GM23338 (cell line): ENCODE data around the gene MANEAL. TPM values are rescaled to one million over a fixed set of nuclear protein-coding genes. Genes with fewer than 3 reads are reported as not detected.

ENCODE experiments used
- ATAC-seq: fragments of 200-7000 bp; cut with Tn5 transposase; 3 replicates; pipeline ENCODE4 v1.9.1; 2020
- DNase-seq: peaks from one replicate; pipeline ENCODE4 v3.0.0-alpha.2; 2015; ENCODE audit warnings: low spot score
- H2AFZ ChIP-seq: fragments of 200-600 bp; sonication (generic); 2 replicates; pipeline ENCODE4 v1.8.0; 2016; ENCODE audit warnings: antibody characterized with exemption, mild to moderate bottlenecking, moderate library complexity
- H3F3A ChIP-seq: fragments of 200-600 bp; sonication (generic); replicated peaks from 2 replicates; pipeline ENCODE4 v1.8.0; 2017; ENCODE audit warnings: antibody characterized with exemption, mixed run types, low read depth
- H3K27ac ChIP-seq: fragments of 200-600 bp; sonication (generic); 2 replicates; pipeline ENCODE4 v1.6.1; 2016; ENCODE audit warnings: low read depth
- H3K27me3 ChIP-seq: fragments of 200-600 bp; sonication (generic); 2 replicates; pipeline ENCODE4 v1.8.0; 2016; ENCODE audit warnings: mild to moderate bottlenecking, mixed run types, moderate library complexity; ENCODE audit not compliant: insufficient read depth
- H3K36me3 ChIP-seq: fragments of 200-600 bp; sonication (generic); 2 replicates; pipeline ENCODE4 v1.8.0; 2016; ENCODE audit warnings: mild to moderate bottlenecking; ENCODE audit not compliant: insufficient read depth
- H3K4me1 ChIP-seq: fragments of 200-600 bp; sonication (generic); 2 replicates; pipeline ENCODE4 v1.8.0; 2016; ENCODE audit warnings: mild to moderate bottlenecking, moderate library complexity; ENCODE audit not compliant: insufficient read depth
- H3K4me2 ChIP-seq: fragments of 200-600 bp; sonication (generic); 2 replicates; pipeline ENCODE4 v1.7.1; 2017; ENCODE audit warnings: mixed run types
- H3K4me3 ChIP-seq: fragments of 200-600 bp; sonication (generic); 2 replicates; pipeline ENCODE4 v1.6.1; 2016; ENCODE audit warnings: mixed run types
- H3K79me2 ChIP-seq: fragments of 200-600 bp; sonication (generic); replicated peaks from 2 replicates; pipeline ENCODE4 v1.8.0; 2017; ENCODE audit warnings: mild to moderate bottlenecking; ENCODE audit not compliant: insufficient read depth
- H3K9me2 ChIP-seq: fragments of 200-600 bp; sonication (generic); 2 replicates; pipeline ENCODE4 v1.8.0; 2017; ENCODE audit not compliant: insufficient read depth
- H4K20me1 ChIP-seq: fragments of 200-600 bp; sonication (generic); replicated peaks from 2 replicates; pipeline ENCODE4 v1.8.0; 2017; ENCODE audit warnings: mild to moderate bottlenecking; ENCODE audit not compliant: insufficient read depth
- H3K27ac Mint-ChIP-seq: 2 replicates; pipeline ENCODE4 v1.8.0; 2020; ENCODE audit warnings: inconsistent platforms, mild to moderate bottlenecking, moderate library complexity, mixed read lengths
- H3K27me3 Mint-ChIP-seq: 3 replicates; pipeline ENCODE4 v1.8.0; 2022; ENCODE audit warnings: low read depth, mild to moderate bottlenecking, moderate library complexity, mixed read lengths, inconsistent platforms; ENCODE audit not compliant: insufficient read depth, poor library complexity
- H3K36me3 Mint-ChIP-seq: 3 replicates; pipeline ENCODE4 v1.8.0; 2021; ENCODE audit warnings: low read depth, mild to moderate bottlenecking, inconsistent platforms, moderate library complexity, mixed read lengths
- H3K4me1 Mint-ChIP-seq: 3 replicates; pipeline ENCODE4 v1.8.0; 2020; ENCODE audit warnings: mild to moderate bottlenecking, inconsistent platforms, mixed read lengths
- H3K4me3 Mint-ChIP-seq: 3 replicates; pipeline ENCODE4 v1.8.0; 2021; ENCODE audit warnings: moderate library complexity, mild to moderate bottlenecking, inconsistent platforms, mixed read lengths
- H3K9me3 Mint-ChIP-seq: 3 replicates; pipeline ENCODE4 v1.8.0; 2020; ENCODE audit warnings: moderate library complexity, mild to moderate bottlenecking, inconsistent platforms, mixed read lengths
- CREB1 ChIP-seq: fragments of 250-450 bp; sonication (Bioruptor Pico); IDR thresholded peaks from 2 replicates; pipeline ENCODE4 v1.5.0; 2020; ENCODE audit warnings: low read depth, mild to moderate bottlenecking, moderate library complexity
- EZH2 ChIP-seq: fragments of 200-600 bp; sonication (generic); IDR thresholded peaks from one replicate; pipeline ENCODE4 v1.8.0; 2017; ENCODE audit warnings: antibody characterized with exemption, mild to moderate bottlenecking, low read depth; ENCODE audit not compliant: unreplicated experiment
- EZH2phosphoT487 ChIP-seq: fragments of 200-600 bp; sonication (generic); IDR thresholded peaks from one replicate; pipeline ENCODE4 v1.8.1; 2018; ENCODE audit warnings: antibody characterized with exemption; ENCODE audit not compliant: unreplicated experiment
- JUNB ChIP-seq: IDR thresholded peaks from one replicate; pipeline ENCODE4 v1.6.1; 2016; ENCODE audit warnings: antibody characterized with exemption; ENCODE audit not compliant: unreplicated experiment
- NANOG ChIP-seq: IDR thresholded peaks from 2 replicates; pipeline ENCODE4 v1.6.1; 2016; ENCODE audit warnings: antibody characterized with exemption, borderline replicate concordance
- POLR2AphosphoS5 ChIP-seq: IDR thresholded peaks from 2 replicates; pipeline ENCODE4 v1.6.1; 2016; ENCODE audit warnings: antibody characterized with exemption, low read depth
- STAT1 ChIP-seq: IDR thresholded peaks from one replicate; pipeline ENCODE4 v1.6.1; 2016; ENCODE audit warnings: antibody characterized with exemption; ENCODE audit not compliant: unreplicated experiment
- ZNF114 ChIP-seq: fragments of 250-450 bp; sonication (Bioruptor Pico); IDR thresholded peaks from 2 replicates; pipeline ENCODE4 v1.5.0; 2020; ENCODE audit warnings: mild to moderate bottlenecking, moderate library complexity
- ZNF331 ChIP-seq: fragments of 250-450 bp; sonication (Bioruptor Pico); IDR thresholded peaks from 2 replicates; pipeline ENCODE4 v1.5.0; 2020; ENCODE audit warnings: low read depth, mild to moderate bottlenecking, moderate library complexity
- polyA plus RNA-seq: library from polyadenylated mRNA; unstranded; fragments of >200 nt; fragmentation: Nextera tagmentation; extraction: Ambion mirVana; gene quantifications from 2 replicates; pipeline ENCODE4 v1.2.1, GENCODE V29; 2016
- total RNA-seq: library from RNA; depleted of rRNA; stranded (reverse); fragments of >200 nt; shearing (Covaris generic); gene quantifications from 2 replicates; pipeline ENCODE4 v1.2.3, GENCODE V29; 2014
- TF ChIP-seq, protein P1 (sequence below), 2 experiments: fragments of 200-600 bp in 1 of 2; sonication (generic) in 1 of 2; conservative IDR thresholded peaks; 2 replicates each; pipeline versions ENCODE4 v1.5.1 to v1.6.1; 2016 to 2017; ENCODE audit warnings: antibody characterized with exemption in 2 of 2, low read depth in 2 of 2, mild to moderate bottlenecking in 2 of 2, moderate library complexity in 1 of 2
- TF ChIP-seq, protein P2 (sequence below): fragments of 250-450 bp; sonication (Bioruptor Pico); IDR thresholded peaks from 2 replicates; pipeline ENCODE4 v1.5.0; 2020; ENCODE audit warnings: mild to moderate bottlenecking, moderate library complexity
- TF ChIP-seq, protein P3 (sequence below): IDR thresholded peaks from 2 replicates; pipeline ENCODE4 v1.6.1; 2016; ENCODE audit warnings: antibody characterized with exemption
- TF ChIP-seq, protein P4 (sequence below): IDR thresholded peaks from one replicate; pipeline ENCODE4 v1.6.1; 2018; ENCODE audit warnings: antibody characterized with exemption; ENCODE audit not compliant: unreplicated experiment

MANEAL gene
- total and polyA plus RNA-seq, 2 experiments from 2014 or later: 2.3 to 8.1 TPM

DNA sequence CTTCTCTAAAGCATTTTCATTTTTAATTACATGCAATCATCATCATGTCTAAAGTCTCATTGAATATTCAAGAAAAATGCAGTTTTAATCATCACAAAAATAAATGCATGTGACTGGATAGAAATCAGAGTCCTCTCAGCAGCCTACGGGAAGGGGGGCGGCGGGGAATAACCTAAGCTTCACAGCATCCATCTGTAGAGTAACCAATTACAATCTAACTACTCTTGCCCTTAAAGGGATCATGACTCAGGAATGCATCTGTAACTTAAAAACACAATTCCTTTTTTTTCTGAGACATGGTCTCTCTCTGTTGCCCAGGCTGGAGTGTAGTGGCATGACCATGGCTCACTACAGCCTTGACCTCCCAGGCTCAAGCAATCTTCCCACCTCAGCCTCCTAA, 43.1 kb downstream of the MANEAL start:
- H3K4me1 ChIP-seq: no peaks in the 10 kb centered on the region
- no peak overlapping the region for H3K4me3 Mint-ChIP-seq
- H3F3A ChIP-seq: no peaks in the 10 kb centered on the region
- no peak overlapping the region for H3K4me3 ChIP-seq
- H3K27ac ChIP-seq: no peak overlapping the region
- no peaks in the 10 kb centered on the region for H3K9me2 ChIP-seq
- H3K36me3 ChIP-seq: peaks cover 40% of the 10 kb centered on the region
- no peak overlapping the region for H3K4me2 ChIP-seq
- H4K20me1 ChIP-seq: peaks cover 3% of the 10 kb centered on the region; the same call in 1 of the 2 replicates
- H3K27me3 ChIP-seq: no peaks in the 10 kb centered on the region
- H3K27ac Mint-ChIP-seq: no peak overlapping the region
- peaks cover 46% of the 10 kb centered on the region for H3K36me3 Mint-ChIP-seq
- no peaks in the 10 kb centered on the region for H3K9me3 Mint-ChIP-seq
- H2AFZ ChIP-seq: no peak overlapping the region
- no peak for TF ChIP-seq JUNB
- no peak for TF ChIP-seq STAT1
- TF ChIP-seq ZNF114 (CRISPR knock-in tag): no peak
- TF ChIP-seq ZNF331 (CRISPR knock-in tag): no peak
- no peak for TF ChIP-seq CREB1 (CRISPR knock-in tag)
- TF ChIP-seq EZH2phosphoT487: no peak
- no peak for TF ChIP-seq POLR2AphosphoS5
- TF ChIP-seq, protein P1, sequence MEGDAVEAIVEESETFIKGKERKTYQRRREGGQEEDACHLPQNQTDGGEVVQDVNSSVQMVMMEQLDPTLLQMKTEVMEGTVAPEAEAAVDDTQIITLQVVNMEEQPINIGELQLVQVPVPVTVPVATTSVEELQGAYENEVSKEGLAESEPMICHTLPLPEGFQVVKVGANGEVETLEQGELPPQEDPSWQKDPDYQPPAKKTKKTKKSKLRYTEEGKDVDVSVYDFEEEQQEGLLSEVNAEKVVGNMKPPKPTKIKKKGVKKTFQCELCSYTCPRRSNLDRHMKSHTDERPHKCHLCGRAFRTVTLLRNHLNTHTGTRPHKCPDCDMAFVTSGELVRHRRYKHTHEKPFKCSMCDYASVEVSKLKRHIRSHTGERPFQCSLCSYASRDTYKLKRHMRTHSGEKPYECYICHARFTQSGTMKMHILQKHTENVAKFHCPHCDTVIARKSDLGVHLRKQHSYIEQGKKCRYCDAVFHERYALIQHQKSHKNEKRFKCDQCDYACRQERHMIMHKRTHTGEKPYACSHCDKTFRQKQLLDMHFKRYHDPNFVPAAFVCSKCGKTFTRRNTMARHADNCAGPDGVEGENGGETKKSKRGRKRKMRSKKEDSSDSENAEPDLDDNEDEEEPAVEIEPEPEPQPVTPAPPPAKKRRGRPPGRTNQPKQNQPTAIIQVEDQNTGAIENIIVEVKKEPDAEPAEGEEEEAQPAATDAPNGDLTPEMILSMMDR (conservative IDR thresholded peaks at IDR 0.05; ENCODE audit: low read depth in 2 of 2): no peak
- TF ChIP-seq, protein P2, sequence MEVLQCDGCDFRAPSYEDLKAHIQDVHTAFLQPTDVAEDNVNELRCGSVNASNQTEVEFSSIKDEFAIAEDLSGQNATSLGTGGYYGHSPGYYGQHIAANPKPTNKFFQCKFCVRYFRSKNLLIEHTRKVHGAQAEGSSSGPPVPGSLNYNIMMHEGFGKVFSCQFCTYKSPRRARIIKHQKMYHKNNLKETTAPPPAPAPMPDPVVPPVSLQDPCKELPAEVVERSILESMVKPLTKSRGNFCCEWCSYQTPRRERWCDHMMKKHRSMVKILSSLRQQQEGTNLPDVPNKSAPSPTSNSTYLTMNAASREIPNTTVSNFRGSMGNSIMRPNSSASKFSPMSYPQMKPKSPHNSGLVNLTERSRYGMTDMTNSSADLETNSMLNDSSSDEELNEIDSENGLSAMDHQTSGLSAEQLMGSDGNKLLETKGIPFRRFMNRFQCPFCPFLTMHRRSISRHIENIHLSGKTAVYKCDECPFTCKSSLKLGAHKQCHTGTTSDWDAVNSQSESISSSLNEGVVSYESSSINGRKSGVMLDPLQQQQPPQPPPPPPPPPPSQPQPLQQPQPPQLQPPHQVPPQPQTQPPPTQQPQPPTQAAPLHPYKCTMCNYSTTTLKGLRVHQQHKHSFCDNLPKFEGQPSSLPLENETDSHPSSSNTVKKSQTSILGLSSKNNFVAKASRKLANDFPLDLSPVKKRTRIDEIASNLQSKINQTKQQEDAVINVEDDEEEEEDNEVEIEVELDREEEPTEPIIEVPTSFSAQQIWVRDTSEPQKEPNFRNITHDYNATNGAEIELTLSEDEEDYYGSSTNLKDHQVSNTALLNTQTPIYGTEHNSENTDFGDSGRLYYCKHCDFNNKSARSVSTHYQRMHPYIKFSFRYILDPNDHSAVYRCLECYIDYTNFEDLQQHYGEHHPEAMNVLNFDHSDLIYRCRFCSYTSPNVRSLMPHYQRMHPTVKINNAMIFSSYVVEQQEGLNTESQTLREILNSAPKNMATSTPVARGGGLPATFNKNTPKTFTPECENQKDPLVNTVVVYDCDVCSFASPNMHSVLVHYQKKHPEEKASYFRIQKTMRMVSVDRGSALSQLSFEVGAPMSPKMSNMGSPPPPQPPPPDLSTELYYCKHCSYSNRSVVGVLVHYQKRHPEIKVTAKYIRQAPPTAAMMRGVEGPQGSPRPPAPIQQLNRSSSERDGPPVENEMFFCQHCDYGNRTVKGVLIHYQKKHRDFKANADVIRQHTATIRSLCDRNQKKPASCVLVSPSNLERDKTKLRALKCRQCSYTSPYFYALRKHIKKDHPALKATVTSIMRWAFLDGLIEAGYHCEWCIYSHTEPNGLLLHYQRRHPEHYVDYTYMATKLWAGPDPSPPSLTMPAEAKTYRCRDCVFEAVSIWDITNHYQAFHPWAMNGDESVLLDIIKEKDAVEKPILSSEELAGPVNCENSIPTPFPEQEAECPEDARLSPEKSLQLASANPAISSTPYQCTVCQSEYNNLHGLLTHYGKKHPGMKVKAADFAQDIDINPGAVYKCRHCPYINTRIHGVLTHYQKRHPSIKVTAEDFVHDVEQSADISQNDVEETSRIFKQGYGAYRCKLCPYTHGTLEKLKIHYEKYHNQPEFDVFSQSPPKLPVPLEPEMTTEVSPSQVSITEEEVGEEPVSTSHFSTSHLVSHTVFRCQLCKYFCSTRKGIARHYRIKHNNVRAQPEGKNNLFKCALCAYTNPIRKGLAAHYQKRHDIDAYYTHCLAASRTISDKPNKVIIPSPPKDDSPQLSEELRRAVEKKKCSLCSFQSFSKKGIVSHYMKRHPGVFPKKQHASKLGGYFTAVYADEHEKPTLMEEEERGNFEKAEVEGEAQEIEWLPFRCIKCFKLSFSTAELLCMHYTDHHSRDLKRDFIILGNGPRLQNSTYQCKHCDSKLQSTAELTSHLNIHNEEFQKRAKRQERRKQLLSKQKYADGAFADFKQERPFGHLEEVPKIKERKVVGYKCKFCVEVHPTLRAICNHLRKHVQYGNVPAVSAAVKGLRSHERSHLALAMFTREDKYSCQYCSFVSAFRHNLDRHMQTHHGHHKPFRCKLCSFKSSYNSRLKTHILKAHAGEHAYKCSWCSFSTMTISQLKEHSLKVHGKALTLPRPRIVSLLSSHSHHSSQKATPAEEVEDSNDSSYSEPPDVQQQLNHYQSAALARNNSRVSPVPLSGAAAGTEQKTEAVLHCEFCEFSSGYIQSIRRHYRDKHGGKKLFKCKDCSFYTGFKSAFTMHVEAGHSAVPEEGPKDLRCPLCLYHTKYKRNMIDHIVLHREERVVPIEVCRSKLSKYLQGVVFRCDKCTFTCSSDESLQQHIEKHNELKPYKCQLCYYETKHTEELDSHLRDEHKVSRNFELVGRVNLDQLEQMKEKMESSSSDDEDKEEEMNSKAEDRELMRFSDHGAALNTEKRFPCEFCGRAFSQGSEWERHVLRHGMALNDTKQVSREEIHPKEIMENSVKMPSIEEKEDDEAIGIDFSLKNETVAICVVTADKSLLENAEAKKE (CRISPR knock-in tag): no peak
- TF ChIP-seq, protein P3, sequence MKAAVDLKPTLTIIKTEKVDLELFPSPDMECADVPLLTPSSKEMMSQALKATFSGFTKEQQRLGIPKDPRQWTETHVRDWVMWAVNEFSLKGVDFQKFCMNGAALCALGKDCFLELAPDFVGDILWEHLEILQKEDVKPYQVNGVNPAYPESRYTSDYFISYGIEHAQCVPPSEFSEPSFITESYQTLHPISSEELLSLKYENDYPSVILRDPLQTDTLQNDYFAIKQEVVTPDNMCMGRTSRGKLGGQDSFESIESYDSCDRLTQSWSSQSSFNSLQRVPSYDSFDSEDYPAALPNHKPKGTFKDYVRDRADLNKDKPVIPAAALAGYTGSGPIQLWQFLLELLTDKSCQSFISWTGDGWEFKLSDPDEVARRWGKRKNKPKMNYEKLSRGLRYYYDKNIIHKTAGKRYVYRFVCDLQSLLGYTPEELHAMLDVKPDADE: no peak
- no peak for TF ChIP-seq NANOG
- TF ChIP-seq EZH2: no peak
- TF ChIP-seq, protein P4, sequence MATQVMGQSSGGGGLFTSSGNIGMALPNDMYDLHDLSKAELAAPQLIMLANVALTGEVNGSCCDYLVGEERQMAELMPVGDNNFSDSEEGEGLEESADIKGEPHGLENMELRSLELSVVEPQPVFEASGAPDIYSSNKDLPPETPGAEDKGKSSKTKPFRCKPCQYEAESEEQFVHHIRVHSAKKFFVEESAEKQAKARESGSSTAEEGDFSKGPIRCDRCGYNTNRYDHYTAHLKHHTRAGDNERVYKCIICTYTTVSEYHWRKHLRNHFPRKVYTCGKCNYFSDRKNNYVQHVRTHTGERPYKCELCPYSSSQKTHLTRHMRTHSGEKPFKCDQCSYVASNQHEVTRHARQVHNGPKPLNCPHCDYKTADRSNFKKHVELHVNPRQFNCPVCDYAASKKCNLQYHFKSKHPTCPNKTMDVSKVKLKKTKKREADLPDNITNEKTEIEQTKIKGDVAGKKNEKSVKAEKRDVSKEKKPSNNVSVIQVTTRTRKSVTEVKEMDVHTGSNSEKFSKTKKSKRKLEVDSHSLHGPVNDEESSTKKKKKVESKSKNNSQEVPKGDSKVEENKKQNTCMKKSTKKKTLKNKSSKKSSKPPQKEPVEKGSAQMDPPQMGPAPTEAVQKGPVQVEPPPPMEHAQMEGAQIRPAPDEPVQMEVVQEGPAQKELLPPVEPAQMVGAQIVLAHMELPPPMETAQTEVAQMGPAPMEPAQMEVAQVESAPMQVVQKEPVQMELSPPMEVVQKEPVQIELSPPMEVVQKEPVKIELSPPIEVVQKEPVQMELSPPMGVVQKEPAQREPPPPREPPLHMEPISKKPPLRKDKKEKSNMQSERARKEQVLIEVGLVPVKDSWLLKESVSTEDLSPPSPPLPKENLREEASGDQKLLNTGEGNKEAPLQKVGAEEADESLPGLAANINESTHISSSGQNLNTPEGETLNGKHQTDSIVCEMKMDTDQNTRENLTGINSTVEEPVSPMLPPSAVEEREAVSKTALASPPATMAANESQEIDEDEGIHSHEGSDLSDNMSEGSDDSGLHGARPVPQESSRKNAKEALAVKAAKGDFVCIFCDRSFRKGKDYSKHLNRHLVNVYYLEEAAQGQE: no peak
- H3K79me2 ChIP-seq: no peaks in the 10 kb centered on the region
- DNase-seq (no peak), ATAC-seq (no peak)
- H3K27me3 Mint-ChIP-seq: no peaks in the 10 kb centered on the region
- no peaks in the 10 kb centered on the region for H3K4me1 Mint-ChIP-seq
